HEK293T (cell line): ENCODE measurements around the gene IFNA10.
A peak's percentile ranks its signal among the peaks of the same experiment; 100 is the strongest.
"Not testable (repeated sequence)": the region's sequence is repeated elsewhere in the genome, so short reads cannot be mapped to it uniquely, and the experiment has no call there.

Experiments
- CTCF ChIA-PET: fragments of 350-600 bp; formaldehyde crosslinking; extraction: SDS; loops from one replicate; lab custom pipeline; 2021; ENCODE audit warnings: antibody characterized with exemption, inconsistent platforms; lab: Yijun Ruan, JAX
- POLR2A ChIA-PET: fragments of 350-600 bp; formaldehyde crosslinking; extraction: SDS; loops from one replicate; lab custom pipeline; 2020; ENCODE audit warnings: antibody characterized with exemption, inconsistent platforms; lab: Yijun Ruan, JAX
- DNase-seq: peaks from one replicate; pipeline ENCODE4 v3.0.0; 2012; ENCODE audit warnings: mixed read lengths; ENCODE audit errors: extremely low spot score
- ARNT ChIP-seq: fragments of 450-650 bp; IDR thresholded peaks from 2 replicates; pipeline ENCODE4 v1.6.1; 2017; ENCODE audit warnings: mild to moderate bottlenecking
- BHLHE40 ChIP-seq: fragments of 450-650 bp; IDR thresholded peaks from 2 replicates; pipeline ENCODE4 v1.6.1; 2016; ENCODE audit warnings: mild to moderate bottlenecking, moderate library complexity, borderline replicate concordance
- CTBP1 ChIP-seq: fragments of 450-650 bp; IDR thresholded peaks from 2 replicates; pipeline ENCODE4 v1.6.1; 2016; ENCODE audit warnings: borderline replicate concordance
- ELF4 ChIP-seq: fragments of 450-650 bp; IDR thresholded peaks from 2 replicates; pipeline ENCODE4 v1.6.1; 2017; ENCODE audit warnings: antibody characterized with exemption
- FOXA1 ChIP-seq: fragments of 450-650 bp; IDR thresholded peaks from 2 replicates; pipeline ENCODE4 v1.6.1; 2016; ENCODE audit warnings: mild to moderate bottlenecking
- FOXK2 ChIP-seq: fragments of 450-650 bp; IDR thresholded peaks from 2 replicates; pipeline ENCODE4 v1.6.1; 2016; ENCODE audit warnings: mild to moderate bottlenecking
- FOXM1 ChIP-seq: fragments of 450-650 bp; IDR thresholded peaks from 2 replicates; pipeline ENCODE4 v1.6.1; 2017; ENCODE audit warnings: mild to moderate bottlenecking, borderline replicate concordance
- HDGF ChIP-seq: fragments of 450-650 bp; IDR thresholded peaks from 2 replicates; pipeline ENCODE4 v1.6.1; 2017; ENCODE audit warnings: antibody characterized with exemption, borderline replicate concordance
- L3MBTL2 ChIP-seq: fragments of 450-650 bp; conservative IDR thresholded peaks from 2 replicates; pipeline ENCODE4 v1.6.1; 2016; ENCODE audit warnings: mild to moderate bottlenecking
- LEF1 ChIP-seq: fragments of 450-650 bp; IDR thresholded peaks from 2 replicates; pipeline ENCODE4 v1.6.1; 2017; ENCODE audit warnings: mild to moderate bottlenecking, borderline replicate concordance
- NFRKB ChIP-seq: fragments of 450-650 bp; IDR thresholded peaks from 2 replicates; pipeline ENCODE4 v1.6.1; 2016; ENCODE audit warnings: mild to moderate bottlenecking, moderate library complexity
- SP1 ChIP-seq: fragments of 450-650 bp; IDR thresholded peaks from 2 replicates; pipeline ENCODE4 v1.6.1; 2017
- SUZ12 ChIP-seq: fragments of 450-650 bp; IDR thresholded peaks from 2 replicates; pipeline ENCODE4 v1.6.1; 2016; ENCODE audit warnings: mild to moderate bottlenecking
- TARDBP ChIP-seq: fragments of 450-650 bp; IDR thresholded peaks from 2 replicates; pipeline ENCODE4 v1.6.1; 2016
- ZNF384 ChIP-seq: fragments of 450-650 bp; IDR thresholded peaks from 2 replicates; pipeline ENCODE4 v1.6.1; 2016
- TF ChIP-seq, protein P1 (sequence below): fragments of 450-650 bp; IDR thresholded peaks from 2 replicates; pipeline ENCODE4 v1.6.1; 2016

The IFNA10 gene

DNA sequence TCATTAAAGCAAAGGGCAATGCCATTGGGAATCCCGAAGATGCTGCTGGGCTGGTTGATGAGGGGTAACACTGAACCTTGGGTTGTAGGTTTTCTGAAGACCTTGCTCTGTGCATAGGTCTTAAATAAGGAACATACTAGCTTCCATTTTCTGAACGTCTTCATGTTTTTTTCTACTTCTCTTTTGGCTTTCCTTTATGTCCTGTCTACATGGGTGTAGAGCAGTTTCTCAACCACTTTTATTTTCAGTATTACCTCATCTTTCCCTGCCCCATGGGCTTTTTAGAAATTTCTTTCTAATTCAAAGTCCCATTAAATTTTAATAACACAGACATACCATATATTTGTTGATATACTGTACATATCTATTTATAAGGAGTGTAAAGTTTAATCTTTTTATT is 33.0 kb upstream of the IFNA10 start, which contains the start of gene IFNA14:
TSS of gene IFNA14 (minus strand) at position 95 of the 400 bp plus-strand sequence. CDS start at position 25, 70 bp downstream.
- CTCF ChIA-PET = interaction anchor here (0.7 to 0.9 kb wide), 2 partner anchors 12 to 357 kb away, joined by 3 to 4 read pairs; no protein-coding TSS in a partner anchor

DNA sequence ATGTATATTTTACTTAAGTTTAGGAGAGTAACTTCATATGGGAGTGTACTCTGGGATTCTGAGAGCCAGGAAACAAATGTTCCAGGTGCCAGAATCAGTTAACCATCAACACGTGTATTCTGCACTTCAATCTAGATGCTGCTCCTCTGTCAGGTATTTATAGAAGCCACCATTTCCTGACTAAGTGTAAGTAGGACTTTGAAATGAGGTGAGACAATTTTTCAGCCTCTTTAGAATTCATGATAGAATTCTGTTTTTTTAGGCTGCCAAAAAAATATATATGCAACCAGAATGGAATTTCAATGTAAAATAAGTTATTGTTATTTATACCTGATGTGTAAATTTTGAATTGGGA is 29.4 kb upstream of the IFNA10 start:
- CTCF ChIA-PET = interaction anchor here (0.8 to 1.5 kb wide), 5 partner anchors 9 to 558 kb away, joined by 3 to 4 read pairs (median 3); no protein-coding TSS in a partner anchor
- DNase-seq, POLR2A ChIA-PET: not testable (repeated sequence)

More for the DNA sequence above, 33.0 kb upstream of the IFNA10 start, which contains the start of gene IFNA14:
- POLR2A ChIA-PET = no interaction called here
- TF ChIP-seq HDGF = no peak
- TF ChIP-seq SUZ12 = no peak
- no peak for TF ChIP-seq SP1
- TF ChIP-seq CTBP1 = no peak
- TF ChIP-seq, protein P1, sequence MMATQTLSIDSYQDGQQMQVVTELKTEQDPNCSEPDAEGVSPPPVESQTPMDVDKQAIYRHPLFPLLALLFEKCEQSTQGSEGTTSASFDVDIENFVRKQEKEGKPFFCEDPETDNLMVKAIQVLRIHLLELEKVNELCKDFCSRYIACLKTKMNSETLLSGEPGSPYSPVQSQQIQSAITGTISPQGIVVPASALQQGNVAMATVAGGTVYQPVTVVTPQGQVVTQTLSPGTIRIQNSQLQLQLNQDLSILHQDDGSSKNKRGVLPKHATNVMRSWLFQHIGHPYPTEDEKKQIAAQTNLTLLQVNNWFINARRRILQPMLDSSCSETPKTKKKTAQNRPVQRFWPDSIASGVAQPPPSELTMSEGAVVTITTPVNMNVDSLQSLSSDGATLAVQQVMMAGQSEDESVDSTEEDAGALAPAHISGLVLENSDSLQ = no peak
- no peak for TF ChIP-seq ARNT
- TF ChIP-seq ZNF384 = no peak
- no peak for TF ChIP-seq L3MBTL2
- no peak for TF ChIP-seq FOXK2
- no peak for TF ChIP-seq LEF1
- no peak for TF ChIP-seq FOXM1
- no peak for TF ChIP-seq TARDBP
- TF ChIP-seq FOXA1 = no peak
- no peak for TF ChIP-seq ELF4
- TF ChIP-seq BHLHE40 = no peak
- no peak for TF ChIP-seq NFRKB
- no peak for DNase-seq

DNA sequence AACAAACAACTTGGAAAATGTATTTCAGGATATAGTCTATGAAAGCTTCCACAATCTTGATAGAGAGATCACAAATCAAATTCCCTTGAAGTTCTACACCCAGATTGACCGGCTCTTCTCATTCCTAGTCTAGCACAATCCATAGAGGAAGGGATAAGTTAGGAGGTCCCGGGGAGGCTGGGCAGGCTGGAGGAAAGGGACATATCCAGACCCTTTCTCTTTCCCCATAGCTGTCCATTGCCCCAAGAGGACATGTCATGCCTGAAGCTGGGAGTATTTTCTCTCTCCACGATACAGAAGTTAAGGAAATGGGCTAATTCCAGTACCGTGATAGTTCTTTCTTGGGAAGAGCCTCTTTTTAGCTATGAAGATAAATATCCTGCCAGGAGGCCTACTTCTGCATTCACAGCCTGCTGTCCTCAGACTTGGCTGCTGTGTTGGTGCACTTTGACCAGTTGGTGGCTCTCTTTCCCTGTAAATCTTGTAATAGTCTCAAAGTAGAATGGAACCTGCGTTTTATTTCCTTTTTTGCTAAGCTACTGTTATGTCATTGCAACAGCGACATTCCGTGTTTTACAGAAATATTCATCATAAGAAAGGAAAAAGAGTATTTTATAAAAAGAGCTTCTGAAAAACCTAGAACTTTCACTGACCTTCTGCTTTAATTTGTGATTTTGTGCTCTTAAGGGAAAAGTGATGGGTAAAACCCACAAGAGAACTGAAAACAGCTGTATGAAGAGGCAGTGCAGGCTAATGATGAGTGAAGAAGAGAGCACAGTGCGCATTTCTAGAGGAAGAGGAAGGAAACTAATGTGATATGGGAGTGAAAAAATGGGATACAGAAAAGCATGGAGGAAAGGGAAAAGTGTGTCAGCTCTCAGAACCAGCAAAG is 28.8 kb upstream of the IFNA10 start:
- CTCF ChIA-PET = interaction anchor here (0.8 to 1.5 kb wide), 6 partner anchors 10 to 559 kb away, joined by 3 to 4 read pairs (median 3); no protein-coding TSS in a partner anchor
- peak; percentile 59 for DNase-seq
- POLR2A ChIA-PET = not testable (repeated sequence)

DNA sequence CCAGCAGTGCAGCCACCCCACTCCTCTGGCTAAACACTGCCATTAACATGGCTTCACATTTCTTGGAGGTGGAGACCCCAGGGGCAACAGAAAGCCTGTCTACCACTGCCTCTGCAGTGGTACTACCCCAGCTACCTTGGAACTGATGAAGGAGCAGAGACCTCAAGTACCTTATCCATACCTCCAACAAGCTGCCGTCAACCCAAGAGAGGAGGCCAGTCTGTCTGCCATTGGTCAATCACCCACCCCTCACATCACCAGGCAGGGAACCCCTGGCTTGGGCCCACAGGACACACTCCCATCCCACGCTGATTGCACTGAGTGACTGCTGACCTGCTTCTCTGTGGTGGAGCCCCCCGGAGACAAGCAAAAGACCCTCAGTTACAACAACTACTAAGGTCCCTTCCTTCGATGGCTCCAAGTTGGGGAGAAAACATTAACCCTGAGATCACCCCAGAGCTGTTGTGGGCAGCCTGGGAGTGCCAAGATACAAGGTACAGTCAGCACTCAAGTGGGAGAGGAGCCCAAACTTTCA is 27.3 kb upstream of the IFNA10 start:
- TF ChIP-seq FOXM1 (no peak), NFRKB (no peak), ZNF384 (no peak), LEF1 (no peak), BHLHE40 (no peak), SP1 (no peak), CTBP1 (no peak), ELF4 (no peak), ARNT (no peak), TARDBP (no peak), L3MBTL2 (no peak), FOXK2 (no peak)
- TF ChIP-seq, protein P1 = no peak
- DNase-seq = no peak
- ChIA-PET CTCF (no interaction called here), POLR2A (no interaction called here)

DNA sequence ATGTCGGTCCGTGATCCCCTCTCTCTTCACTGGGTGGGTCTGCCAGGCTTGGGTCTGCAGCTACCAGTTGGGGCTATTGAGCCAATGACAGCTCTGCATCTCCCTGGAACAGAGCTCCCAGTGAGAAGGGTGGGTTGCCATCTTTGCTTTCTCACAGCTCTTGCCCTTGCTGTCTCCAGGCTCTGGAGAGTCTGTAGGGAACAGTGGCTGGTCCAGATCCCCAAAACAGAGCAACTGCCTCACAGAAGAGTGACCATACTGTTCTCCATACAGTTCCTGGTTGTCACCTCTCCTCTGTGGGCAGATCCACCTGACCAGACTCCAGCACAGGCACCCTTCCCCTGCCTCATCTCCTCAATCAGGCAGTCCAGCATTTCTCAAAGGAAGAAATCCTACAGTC is 26.3 kb upstream of the IFNA10 start:
- ChIA-PET POLR2A (no interaction called here), CTCF (no interaction called here)
- TF ChIP-seq SUZ12 (no peak), SP1 (no peak), ELF4 (no peak), ZNF384 (no peak), L3MBTL2 (no peak), FOXK2 (no peak)
- DNase-seq = no peak

DNA sequence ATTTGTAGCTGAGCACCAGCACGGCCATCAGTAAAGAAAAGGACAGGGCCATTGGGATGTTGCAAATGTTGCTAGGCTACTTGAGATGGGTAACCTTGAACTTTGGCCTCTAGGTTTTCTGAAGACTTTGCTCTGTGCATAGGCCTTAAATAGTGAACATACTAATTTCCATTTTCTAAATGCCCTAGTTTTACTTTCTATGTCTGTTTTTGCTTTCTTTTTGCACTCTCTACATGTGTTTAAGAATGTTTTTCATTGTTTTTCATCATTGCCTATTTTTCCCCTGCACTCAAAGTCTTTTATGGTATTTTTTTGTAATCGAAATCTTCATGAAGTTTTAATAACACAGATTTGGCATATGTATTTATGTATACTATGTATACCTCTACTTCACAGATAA is 21.2 kb upstream of the IFNA10 start, which contains the start of gene IFNA17:
TSS of gene IFNA17 (minus strand) at position 101 of the 400 bp plus-strand sequence. CDS start at position 52, 49 bp downstream.
- TF ChIP-seq ARNT = no peak
- no peak for TF ChIP-seq BHLHE40
- TF ChIP-seq FOXA1 = no peak
- no peak for TF ChIP-seq NFRKB
- TF ChIP-seq ZNF384 = no peak
- TF ChIP-seq ELF4 = no peak
- no peak for TF ChIP-seq FOXK2
- no peak for TF ChIP-seq SP1
- TF ChIP-seq CTBP1 = no peak
- CTCF ChIA-PET = no interaction called here
- POLR2A ChIA-PET = no interaction called here
- DNase-seq = no peak

DNA sequence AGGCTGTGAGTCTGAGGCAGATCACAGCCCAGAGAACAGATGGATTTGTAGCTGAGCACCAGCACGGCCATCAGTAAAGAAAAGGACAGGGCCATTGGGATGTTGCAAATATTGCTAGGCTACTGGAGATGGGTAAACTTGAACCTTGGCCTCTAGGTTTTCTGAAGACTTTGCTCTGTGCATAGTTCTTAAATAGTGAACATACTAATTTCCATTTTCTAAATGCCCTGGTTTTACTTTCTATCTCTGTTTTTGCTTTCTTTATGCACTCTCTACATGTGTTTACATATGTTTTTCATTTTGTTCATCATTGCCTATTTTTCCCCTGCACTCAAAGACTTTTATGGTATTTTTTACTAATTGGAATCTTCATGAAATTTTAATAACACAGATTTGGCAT is 10.3 kb upstream of the IFNA10 start, which contains the start of gene IFNA16:
TSS of gene IFNA16 (minus strand) at position 101 of the 400 bp plus-strand sequence. CDS start at position 95, 6 bp downstream.
- DNase-seq, POLR2A ChIA-PET: not testable (repeated sequence)
- CTCF ChIA-PET = interaction anchor here (0.7 kb wide), 1 partner anchor 22 kb away, joined by 4 read pairs; no protein-coding TSS in a partner anchor

DNA sequence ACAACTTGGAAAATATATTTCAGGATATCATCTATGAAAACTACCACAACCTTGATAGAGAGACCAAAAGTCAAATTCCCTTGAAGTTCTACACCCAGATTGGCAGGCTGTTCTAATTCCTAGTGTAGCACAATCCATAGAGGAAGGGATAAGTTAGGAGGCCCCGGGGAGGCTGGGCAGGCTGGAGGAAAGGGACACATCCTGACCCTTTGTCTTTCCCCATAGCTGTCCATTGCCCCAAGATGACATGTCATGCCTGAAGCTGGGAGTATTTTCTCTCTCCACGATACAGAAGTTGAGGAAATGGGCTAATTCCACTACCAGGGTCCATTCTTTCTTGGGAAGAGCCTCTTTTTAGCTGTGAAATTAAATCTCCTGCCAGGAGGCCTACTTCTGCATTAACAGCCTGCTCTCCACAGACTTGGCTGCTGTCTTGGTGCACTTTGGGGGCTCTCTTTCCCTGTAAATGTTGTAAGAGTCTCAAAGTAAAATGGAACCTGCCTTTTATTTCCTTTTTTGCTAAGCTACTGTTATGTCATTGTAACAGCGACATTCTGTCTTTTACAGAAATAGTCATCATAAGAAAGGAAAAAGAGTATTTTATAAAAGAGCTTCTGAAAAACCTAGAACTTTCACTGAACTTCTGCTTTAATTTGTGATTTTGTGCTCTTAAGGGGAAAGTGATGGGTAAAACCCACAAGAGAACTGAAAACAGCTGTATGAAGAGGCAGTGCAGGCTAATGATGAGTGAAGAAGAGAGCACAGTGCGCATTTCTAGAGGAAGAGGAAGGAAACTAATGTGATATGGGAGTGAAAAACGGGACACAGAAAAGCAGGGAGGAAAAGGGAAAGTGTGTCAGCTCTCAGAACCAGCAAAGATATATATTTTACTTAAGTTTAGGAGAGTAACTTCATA is 6.7 kb upstream of the IFNA10 start:
- CTCF ChIA-PET = interaction anchor here (0.8 kb wide), 1 partner anchor 19 kb away, joined by 3 read pairs; no protein-coding TSS in a partner anchor
- POLR2A ChIA-PET = not testable (repeated sequence)
- peak; percentile 12 for DNase-seq

DNA sequence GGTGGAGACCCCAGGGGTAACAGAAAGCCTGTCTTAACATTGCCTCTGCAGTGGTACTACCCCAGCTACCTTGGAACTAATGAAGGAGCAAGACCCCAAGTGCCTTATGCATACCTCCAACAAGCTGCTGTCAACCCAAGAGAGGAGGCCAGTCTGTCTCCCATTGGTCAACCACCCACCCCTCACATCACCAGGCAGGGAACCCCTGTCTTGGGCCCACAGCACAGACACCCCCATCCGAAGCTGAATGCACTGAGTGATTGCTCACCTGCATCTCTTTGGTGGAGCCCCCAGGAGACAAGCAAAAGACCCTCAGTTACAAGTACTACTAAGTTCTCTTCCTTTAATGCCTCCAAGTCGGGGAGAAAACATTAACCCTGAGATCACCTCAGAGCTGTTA is 5.2 kb upstream of the IFNA10 start:
- POLR2A ChIA-PET, DNase-seq, CTCF ChIA-PET: not testable (repeated sequence)

DNA sequence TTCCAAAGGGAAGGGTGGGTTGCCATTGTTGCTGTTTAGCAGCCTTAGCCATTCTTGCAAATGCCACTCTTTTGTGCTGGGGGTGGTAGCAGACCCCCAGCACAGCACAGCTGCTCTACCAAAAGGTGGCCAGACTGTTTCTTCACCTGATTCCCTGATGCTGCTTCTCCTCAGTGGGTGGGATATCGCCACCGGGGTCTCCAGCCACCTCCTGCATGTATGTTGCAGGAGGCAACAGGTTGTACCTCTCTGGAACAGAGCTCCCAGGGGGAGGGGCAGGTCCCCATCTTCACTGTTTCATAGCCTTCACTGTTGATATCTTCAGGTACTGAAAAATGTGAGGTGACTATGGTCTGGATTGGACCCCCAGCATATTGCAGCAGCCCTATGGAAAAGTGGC is 3.8 kb upstream of the IFNA10 start:
- CTCF ChIA-PET, DNase-seq, POLR2A ChIA-PET: not testable (repeated sequence)
